Fibroblast of skin of scalp (primary cell): Measurements from ENCODE around the gene DDX6.
"Not testable (repeated sequence)": the region's sequence is repeated elsewhere in the genome, so short reads cannot be mapped to it uniquely, and the experiment has no call there.

Source experiments
- DNase-seq: peaks from one replicate; pipeline ENCODE4 v3.0.0-alpha.2; 2013

DDX6 gene

GRCh38 chr11:118742304-118742703 lies 48.7 kb downstream of the DDX6 start:
- DNase-seq = no peak

- no peak for DNase-seq
These were observed 50.1 kb downstream of the DDX6 start for GRCh38 chr11:118740892-118741291.

GRCh38 chr11:118735203-118735602 lies 55.8 kb downstream of the DDX6 start:
- no peak for DNase-seq

- DNase-seq = no peak
These were observed 56.9 kb downstream of the DDX6 start for GRCh38 chr11:118734031-118734430.

GRCh38 chr11:118729753-118730152 lies 61.2 kb downstream of the DDX6 start:
- DNase-seq = not testable (repeated sequence)

GRCh38 chr11:118728112-118728511 lies 62.9 kb downstream of the DDX6 start:
- DNase-seq = not testable (repeated sequence)

- not testable (repeated sequence) for DNase-seq
These were observed 63.3 kb downstream of the DDX6 start for GRCh38 chr11:118727721-118728066.

GRCh38 chr11:118727001-118727720 lies 63.8 kb downstream of the DDX6 start:
- DNase-seq = not testable (repeated sequence)

- not testable (repeated sequence) for DNase-seq
These were observed 69.4 kb downstream of the DDX6 start for GRCh38 chr11:118721478-118722015.

- DNase-seq = not testable (repeated sequence)
These were observed 70.2 kb downstream of the DDX6 start for GRCh38 chr11:118720740-118721139.

- not testable (repeated sequence) for DNase-seq
These were observed 70.9 kb downstream of the DDX6 start for GRCh38 chr11:118720078-118720477.

- DNase-seq = not testable (repeated sequence)
These were observed 72.4 kb downstream of the DDX6 start for GRCh38 chr11:118718562-118718961.

- not testable (repeated sequence) for DNase-seq
These were observed 73.2 kb downstream of the DDX6 start for GRCh38 chr11:118717733-118718132.

- DNase-seq = not testable (repeated sequence)
These were observed 73.7 kb downstream of the DDX6 start for GRCh38 chr11:118717221-118717620.

GRCh38 chr11:118715837-118716260 lies 75.1 kb downstream of the DDX6 start:
- no peak for DNase-seq

- no peak for DNase-seq
These were observed 75.6 kb downstream of the DDX6 start for GRCh38 chr11:118715245-118715831.

- no peak for DNase-seq
These were observed 76.1 kb downstream of the DDX6 start for GRCh38 chr11:118714816-118715215.

GRCh38 chr11:118714416-118714815 lies 76.5 kb downstream of the DDX6 start:
- DNase-seq = not testable (repeated sequence)

GRCh38 chr11:118708296-118708695 lies 82.7 kb downstream of the DDX6 start:
- no peak for DNase-seq

- no peak for DNase-seq
These were observed 84.5 kb downstream of the DDX6 start for GRCh38 chr11:118706546-118706825.

- no peak for DNase-seq
These were observed 85.0 kb downstream of the DDX6 start for GRCh38 chr11:118705791-118706545.

GRCh38 chr11:118705111-118705741 lies 85.7 kb downstream of the DDX6 start:
- no peak for DNase-seq

GRCh38 chr11:118703563-118704106 lies 87.3 kb downstream of the DDX6 start:
- no peak for DNase-seq
